ENCODE data around the gene ZNF521. TPM values are rescaled to one million over a fixed set of nuclear protein-coding genes. Genes with fewer than 3 reads are reported as not detected.

The ZNF521 gene
- total and polyA plus RNA-seq, 2 of the 13 experiments (the other 11 are each of a cell fraction or from before 2014, with no cell fraction given) = 0.02 TPM; not detected in 1

- no peaks in the 10 kb centered on the region; a peak in 1 of 5 replicates for H3K27me3 ChIP-seq (ENCODE audit: control insufficient read depth in 1 of 2, insufficient read depth in 2 of 2, low read length in 2 of 2)
- no peak for FAIRE-seq
- no peak overlapping the region for H3K9ac ChIP-seq (ENCODE audit: insufficient read depth, low read depth, low read length)
- no peaks in the 10 kb centered on the region for H4K20me1 ChIP-seq (ENCODE audit: insufficient read depth, low read length)
- ChIA-PET CTCF (ENCODE audit: low intra/inter-chr PET ratio, low total read pairs) (no interaction called here), POLR2A (no interaction called here)
- no peaks in the 10 kb centered on the region for H3K79me2 ChIP-seq (ENCODE audit: insufficient read depth, low read length)
- no peak for ATAC-seq
- no peaks in the 10 kb centered on the region for H3K36me3 ChIP-seq (replicated peaks in 1 of 2; ENCODE audit: control insufficient read depth in 1 of 2, insufficient read depth in 2 of 2, low read length in 2 of 2)
- no peaks in the 10 kb centered on the region for H3K4me1 ChIP-seq (ENCODE audit: insufficient read depth, low read length)
- intact Hi-C loops (cut with micrococcal nuclease; ENCODE audit: unreplicated experiment) (no loop called here), in situ Hi-C loops (cut with HindIII; ENCODE audit: extremely low pct_ligation_motif_present, low pct_unique_long_range_greater_than_20kb) (no loop called here)
- H3K27ac ChIP-seq (ENCODE audit: extremely low read length, insufficient read depth, low read length) = no peak overlapping the region
- TF ChIP-seq THAP7 (CRISPR knock-in tag; IDR thresholded peaks at IDR 0.05) (no peak), FOXO4 (CRISPR knock-in tag; conservative IDR thresholded peaks at IDR 0.05) (no peak), KDM2A (CRISPR knock-in tag; IDR thresholded peaks at IDR 0.05; ENCODE audit: borderline replicate concordance, low read depth) (no peak), KDM4B (CRISPR knock-in tag; IDR thresholded peaks at IDR 0.05) (no peak), ZNF10 (CRISPR knock-in tag; IDR thresholded peaks at IDR 0.05; ENCODE audit: borderline replicate concordance, low read depth) (no peak)
- TF ChIP-seq, protein P1, sequence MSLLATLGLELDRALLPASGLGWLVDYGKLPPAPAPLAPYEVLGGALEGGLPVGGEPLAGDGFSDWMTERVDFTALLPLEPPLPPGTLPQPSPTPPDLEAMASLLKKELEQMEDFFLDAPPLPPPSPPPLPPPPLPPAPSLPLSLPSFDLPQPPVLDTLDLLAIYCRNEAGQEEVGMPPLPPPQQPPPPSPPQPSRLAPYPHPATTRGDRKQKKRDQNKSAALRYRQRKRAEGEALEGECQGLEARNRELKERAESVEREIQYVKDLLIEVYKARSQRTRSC (CRISPR knock-in tag; IDR thresholded peaks at IDR 0.05; ENCODE audit: low read depth) = no peak
- DNase-seq (ENCODE audit: low spot score) = no peak
- no peak overlapping the region for H3K4me3 ChIP-seq (replicated peaks in 1 of 3; ENCODE audit: insufficient read depth in 1 of 3, low read depth in 2 of 3, low read length in 3 of 3)
- BruUV-seq (replicated peaks) = no TSS peak
- H3K9me3 ChIP-seq (ENCODE audit: low read length) = no peaks in the 10 kb centered on the region
- whole genome bisulfite sequencing (ENCODE audit: low lambda C conversion rate) = 26% methylated on average over 6 of the region's 6 CpGs
- no peak overlapping the region for H3K4me2 ChIP-seq (ENCODE audit: low read depth, low read length)
- H2AFZ ChIP-seq (ENCODE audit: low read length) = no peak overlapping the region
Measured at GRCh38 chr18:25053466-25053865, 298.5 kb downstream of the ZNF521 start.
